ENCODE results near the gene UGT1A10.
"Not testable (repeated sequence)": the region's sequence is repeated elsewhere in the genome, so short reads cannot be mapped to it uniquely, and the experiment has no call there.

UGT1A10 gene

GRCh38 chr2:233636306-233636705, at the start of gene UGT1A10:
UGT1A10 (plus strand) TSS chr2:233636448; CDS start chr2:233636523, 75 bp downstream.
- not testable (repeated sequence) for DNase-seq

- DNase-seq = no peak
Observed at GRCh38 chr2:233588400-233588799, 47.8 kb upstream of the UGT1A10 start.

GRCh38 chr2:233592706-233593105, 43.5 kb upstream of the UGT1A10 start:
- not testable (repeated sequence) for DNase-seq

- DNase-seq = no peak
Observed at GRCh38 chr2:233593201-233593600, 43.0 kb upstream of the UGT1A10 start.

- DNase-seq = no peak
Observed at GRCh38 chr2:233597522-233597921, 38.7 kb upstream of the UGT1A10 start.

- DNase-seq = no peak
Observed at GRCh38 chr2:233598952-233599351, 37.3 kb upstream of the UGT1A10 start.

- no peak for DNase-seq
Observed at GRCh38 chr2:233600386-233600785, 35.9 kb upstream of the UGT1A10 start.

- no peak for DNase-seq
Observed at GRCh38 chr2:233602076-233602475, 34.2 kb upstream of the UGT1A10 start.

GRCh38 chr2:233603520-233603919, 32.7 kb upstream of the UGT1A10 start:
- no peak for DNase-seq

- no peak for DNase-seq
Observed at GRCh38 chr2:233604826-233605225, 31.4 kb upstream of the UGT1A10 start.

- DNase-seq = no peak
Observed at GRCh38 chr2:233605680-233606079, 30.6 kb upstream of the UGT1A10 start.

GRCh38 chr2:233611284-233611683, 25.0 kb upstream of the UGT1A10 start:
- no peak for DNase-seq

GRCh38 chr2:233617476-233617875, 18.8 kb upstream of the UGT1A10 start, which contains the start of gene UGT1A8:
UGT1A8 (plus strand) TSS chr2:233617633; CDS start chr2:233617708, 75 bp downstream.
- DNase-seq = not testable (repeated sequence)

GRCh38 chr2:233620204-233620603, 16.0 kb upstream of the UGT1A10 start:
- no peak for DNase-seq

GRCh38 chr2:233621863-233622262, 14.4 kb upstream of the UGT1A10 start:
- DNase-seq = not testable (repeated sequence)

GRCh38 chr2:233627331-233628025, 8.8 kb upstream of the UGT1A10 start:
- no peak for DNase-seq

GRCh38 chr2:233638836-233639235, 2.6 kb downstream of the UGT1A10 start:
- no peak for DNase-seq

- no peak for DNase-seq
Observed at GRCh38 chr2:233639860-233640259, 3.6 kb downstream of the UGT1A10 start.

GRCh38 chr2:233643128-233643527, 6.9 kb downstream of the UGT1A10 start:
- no peak for DNase-seq

- DNase-seq = not testable (repeated sequence)
Observed at GRCh38 chr2:233646033-233646432, 9.8 kb downstream of the UGT1A10 start.

- no peak for DNase-seq
Observed at GRCh38 chr2:233650981-233651380, 14.7 kb downstream of the UGT1A10 start.

- no peak for DNase-seq
Observed at GRCh38 chr2:233651430-233651829, 15.2 kb downstream of the UGT1A10 start.

GRCh38 chr2:233654501-233654900, 18.3 kb downstream of the UGT1A10 start:
- no peak for DNase-seq

GRCh38 chr2:233655043-233655442, 18.8 kb downstream of the UGT1A10 start:
- DNase-seq = no peak

GRCh38 chr2:233655943-233656342, 19.7 kb downstream of the UGT1A10 start:
- not testable (repeated sequence) for DNase-seq
